Neural progenitor cell (in vitro differentiated cells): Measurements from ENCODE around the gene SORBS2. TPM values are rescaled to one million over a fixed set of nuclear protein-coding genes. Genes with fewer than 3 reads are reported as not detected.

Source experiments
- DNase-seq: peaks from one replicate; pipeline ENCODE4 v3.0.0-alpha.2; 2016; ENCODE audit warnings: low spot score
- H2AFZ ChIP-seq: fragments of 200-600 bp; sonication (generic); replicated peaks from 2 replicates; pipeline ENCODE4 v1.6.1; 2016; ENCODE audit warnings: antibody characterized with exemption
- H3F3A ChIP-seq: fragments of 200-600 bp; sonication (generic); 2 replicates; pipeline ENCODE4 v1.6.1; 2016; ENCODE audit warnings: antibody characterized with exemption, low read depth
- H3K27ac ChIP-seq: fragments of 200-600 bp; sonication (generic); 2 replicates; pipeline ENCODE4 v1.5.1; 2016; ENCODE audit warnings: mild to moderate bottlenecking
- H3K27me3 ChIP-seq: fragments of 200-600 bp; sonication (generic); 2 replicates; pipeline ENCODE4 v1.6.1; 2016; ENCODE audit warnings: mild to moderate bottlenecking, moderate library complexity
- H3K36me3 ChIP-seq: fragments of 200-600 bp; sonication (generic); 2 replicates; pipeline ENCODE4 v1.5.1; 2016
- H3K4me1 ChIP-seq: fragments of 200-600 bp; sonication (generic); 2 replicates; pipeline ENCODE4 v1.6.1; 2016; ENCODE audit warnings: mixed run types
- H3K4me2 ChIP-seq: fragments of 200-600 bp; sonication (generic); 2 replicates; pipeline ENCODE4 v1.6.1; 2016
- H3K4me3 ChIP-seq: fragments of 200-600 bp; sonication (generic); 2 replicates; pipeline ENCODE4 v1.5.1; 2016
- H3K79me2 ChIP-seq: fragments of 200-600 bp; sonication (generic); 2 replicates; pipeline ENCODE4 v1.6.1; 2016; ENCODE audit warnings: low read depth
- H3K9ac ChIP-seq: fragments of 200-600 bp; sonication (generic); 2 replicates; pipeline ENCODE4 v1.6.1; 2016
- H3K9me3 ChIP-seq: fragments of 200-600 bp; sonication (generic); 2 replicates; pipeline ENCODE4 v1.5.1; 2016; ENCODE audit warnings: low read depth
- H4K20me1 ChIP-seq: fragments of 200-600 bp; sonication (generic); 2 replicates; pipeline ENCODE4 v1.6.1; 2016; ENCODE audit warnings: low read depth
- H3K27ac Mint-ChIP-seq: 3 replicates; pipeline ENCODE4 v1.8.0; 2021; ENCODE audit warnings: mixed read lengths
- H3K27me3 Mint-ChIP-seq: 2 replicates; pipeline ENCODE4 v1.8.0; 2022; ENCODE audit warnings: low read depth, mild to moderate bottlenecking, inconsistent platforms, moderate library complexity, mixed read lengths; ENCODE audit not compliant: insufficient read depth
- H3K36me3 Mint-ChIP-seq: 3 replicates; pipeline ENCODE4 v1.8.0; 2021; ENCODE audit warnings: mixed read lengths
- H3K4me1 Mint-ChIP-seq: 3 replicates; pipeline ENCODE4 v1.8.0; 2021; ENCODE audit warnings: mixed read lengths
- H3K4me3 Mint-ChIP-seq: 3 replicates; pipeline ENCODE4 v1.8.0; 2021; ENCODE audit warnings: mild to moderate bottlenecking, moderate library complexity, mixed read lengths
- H3K9me3 Mint-ChIP-seq: 3 replicates; pipeline ENCODE4 v1.8.0; 2020; ENCODE audit warnings: mixed read lengths
- CTCF ChIP-seq: fragments of 200-600 bp; sonication (generic); IDR thresholded peaks from 2 replicates; pipeline ENCODE4 v1.5.1; 2017; ENCODE audit warnings: antibody characterized with exemption, mild to moderate bottlenecking
- EZH2 ChIP-seq: fragments of 200-600 bp; sonication (generic); IDR thresholded peaks from 2 replicates; pipeline ENCODE4 v1.6.1; 2017; ENCODE audit warnings: antibody characterized with exemption, mild to moderate bottlenecking, moderate library complexity
- EZH2phosphoT487 ChIP-seq: fragments of 200-600 bp; sonication (generic); IDR thresholded peaks from 2 replicates; pipeline ENCODE4 v1.6.1; 2017; ENCODE audit warnings: antibody characterized with exemption
- small RNA-seq: library from RNA; depleted of rRNA; stranded (forward); fragments of <200 nt; gene quantifications from one replicate; pipeline ENCODE3, GENCODE V24; 2015
- total RNA-seq: library from RNA; depleted of rRNA; stranded (reverse); fragments of >200 nt; gene quantifications from 2 replicates; pipeline ENCODE4 v1.2.3, GENCODE V29; 2015; ENCODE audit warnings: low replicate concordance

SORBS2 gene
- total RNA-seq, 1 donor from 2014 or later = 15.7 TPM

GRCh38 chr4:185535612-185536410, 276.2 kb downstream of the SORBS2 start:
- H3K36me3 Mint-ChIP-seq = no peaks in the 10 kb centered on the region

More at GRCh38 chr4:185535612-185536410, 276.2 kb downstream of the SORBS2 start:
- Histone ChIP-seq H3K4me3 (peak overlapping the region; percentile 75), H3K9me3 (no peaks in the 10 kb centered on the region), H4K20me1 (no peaks in the 10 kb centered on the region), H3K4me1 (peaks cover 6% of the 10 kb centered on the region), H3F3A (peaks cover 23% of the 10 kb centered on the region), H3K4me2 (peak overlapping the region; percentile 95), H3K27me3 (peaks cover 37% of the 10 kb centered on the region), H3K27ac (no peak overlapping the region), H3K36me3 (no peaks in the 10 kb centered on the region), H3K9ac (no peak overlapping the region), H2AFZ (peak overlapping the region; percentile 97), H3K79me2 (no peaks in the 10 kb centered on the region)
- no peaks in the 10 kb centered on the region for H3K9me3 Mint-ChIP-seq
- H3K27ac Mint-ChIP-seq = peak overlapping the region; percentile 58
- peak overlapping the region; percentile 86 for H3K4me3 Mint-ChIP-seq
- peaks cover 11% of the 10 kb centered on the region for H3K27me3 Mint-ChIP-seq
- no peak for DNase-seq
- TF ChIP-seq CTCF (no peak), EZH2 (no peak), EZH2phosphoT487 (no peak)
- peaks cover 12% of the 10 kb centered on the region for H3K4me1 Mint-ChIP-seq

Small RNAs within 50 kb of the gene (small RNA-seq; reads per million reads assigned to genes)
- gene RF00019 = not detected
